Mesenchymal stem cell (in vitro differentiated cells and primary cell): ENCODE data around the gene OSM.
A peak's percentile ranks its signal among the peaks of the same experiment; 100 is the strongest.

Experiments used
- DNase-seq: peaks from one replicate; pipeline ENCODE4 v3.0.0-alpha.2; 2013
- H2AFZ ChIP-seq: one replicate; pipeline ENCODE4 v1.6.1; 2013; ENCODE audit warnings: low read depth, mild to moderate bottlenecking, control low read depth, inconsistent platforms, low read length, moderate library complexity
- H2AK5ac ChIP-seq: 2 replicates; pipeline ENCODE4 v1.6.1; 2013; ENCODE audit warnings: low read length, moderate library complexity, mild to moderate bottlenecking, inconsistent platforms; ENCODE audit not compliant: severe bottlenecking
- H2BK120ac ChIP-seq: one replicate; pipeline ENCODE4 v1.6.1; 2013; ENCODE audit warnings: low read depth, mild to moderate bottlenecking, inconsistent platforms, low read length, moderate library complexity
- H2BK12ac ChIP-seq, 2 experiments: one replicate each; pipeline ENCODE4 v1.6.1; 2013; ENCODE audit warnings: inconsistent platforms in 2 of 2, low read length in 2 of 2, mild to moderate bottlenecking in 2 of 2, moderate library complexity in 2 of 2, control low read depth in 1 of 2
- H2BK15ac ChIP-seq: one replicate; pipeline ENCODE4 v1.6.1; 2013; ENCODE audit warnings: mild to moderate bottlenecking, low read depth, inconsistent platforms; ENCODE audit not compliant: poor library complexity, severe bottlenecking
- H2BK5ac ChIP-seq: 2 replicates; pipeline ENCODE4 v1.6.1; 2013; ENCODE audit warnings: low read depth, mild to moderate bottlenecking, low read length, control low read depth, inconsistent platforms; ENCODE audit not compliant: poor library complexity, severe bottlenecking
- H3K14ac ChIP-seq, 2 experiments: one replicate each; pipeline ENCODE4 v1.6.1; 2013; ENCODE audit warnings: inconsistent platforms in 2 of 2, low read length in 2 of 2, control low read depth in 1 of 2, mild to moderate bottlenecking in 1 of 2, moderate library complexity in 1 of 2
- H3K18ac ChIP-seq, 2 experiments: one replicate each; pipeline ENCODE4 v1.6.1; 2013; ENCODE audit warnings: inconsistent platforms in 2 of 2, low read length in 2 of 2, control low read depth in 1 of 2, low read depth in 1 of 2, mild to moderate bottlenecking in 1 of 2
- H3K23ac ChIP-seq, 2 experiments: one replicate each; pipeline ENCODE4 v1.6.1; 2013; ENCODE audit warnings: inconsistent platforms in 2 of 2, low read length in 2 of 2, mild to moderate bottlenecking in 2 of 2, moderate library complexity in 2 of 2, control low read depth in 1 of 2
- H3K27ac ChIP-seq: 2 replicates; pipeline ENCODE4 v1.5.1; 2013; ENCODE audit warnings: mild to moderate bottlenecking, moderate library complexity, low read length, control low read depth, inconsistent platforms; ENCODE audit not compliant: poor library complexity, severe bottlenecking
- H3K27me3 ChIP-seq, 2 experiments: 2 replicates each; pipeline versions ENCODE4 v1.6.1 to v1.7.0; 2013; ENCODE audit warnings: low read length in 2 of 2, mild to moderate bottlenecking in 2 of 2, moderate library complexity in 2 of 2, control low read depth in 1 of 2, inconsistent platforms in 1 of 2; ENCODE audit not compliant: control insufficient read depth in 1 of 2, insufficient read depth in 1 of 2
- H3K36me3 ChIP-seq, 2 experiments: 2 replicates each; pipeline versions ENCODE4 v1.6.1 to v1.7.0; 2013; ENCODE audit warnings: low read length in 2 of 2, control low read depth in 1 of 2, inconsistent platforms in 1 of 2, low read depth in 1 of 2, mild to moderate bottlenecking in 1 of 2; ENCODE audit not compliant: insufficient read depth in 2 of 2, control insufficient read depth in 1 of 2
- H3K4ac ChIP-seq, 2 experiments: one replicate each; pipeline ENCODE4 v1.6.1; 2013; ENCODE audit warnings: inconsistent platforms in 2 of 2, low read length in 2 of 2, mild to moderate bottlenecking in 2 of 2, moderate library complexity in 2 of 2, control low read depth in 1 of 2, low read depth in 1 of 2
- H3K4me1 ChIP-seq: 2 replicates; pipeline ENCODE4 v1.6.1; 2013; ENCODE audit warnings: low read depth, low read length, control low read depth; ENCODE audit not compliant: control insufficient read depth, insufficient read depth
- H3K4me2 ChIP-seq: 2 replicates; pipeline ENCODE4 v1.6.1; 2013; ENCODE audit warnings: low read length, mild to moderate bottlenecking, inconsistent platforms; ENCODE audit not compliant: poor library complexity, severe bottlenecking
- H3K4me3 ChIP-seq, 2 experiments: 2 replicates each; pipeline versions ENCODE4 v1.5.1 to v1.7.0; 2013; ENCODE audit warnings: low read length in 2 of 2, mild to moderate bottlenecking in 2 of 2, control low read depth in 1 of 2, low read depth in 1 of 2; ENCODE audit not compliant: insufficient read depth in 1 of 2
- H3K79me1 ChIP-seq: replicated peaks from 2 replicates; pipeline ENCODE4 v1.6.1; 2013; ENCODE audit warnings: mild to moderate bottlenecking, control low read depth, low read length, inconsistent platforms; ENCODE audit not compliant: poor library complexity, severe bottlenecking
- H3K9ac ChIP-seq: 2 replicates; pipeline ENCODE4 v1.7.0; 2013; ENCODE audit warnings: mild to moderate bottlenecking, low read length, moderate library complexity
- H3K9me3 ChIP-seq: 2 replicates; pipeline ENCODE4 v1.7.0; 2013; ENCODE audit warnings: mild to moderate bottlenecking, low read length; ENCODE audit not compliant: control insufficient read depth
- H4K8ac ChIP-seq: one replicate; pipeline ENCODE4 v1.6.1; 2013; ENCODE audit warnings: inconsistent platforms, mild to moderate bottlenecking, low read length, moderate library complexity
- H4K91ac ChIP-seq: one replicate; pipeline ENCODE4 v1.6.1; 2013; ENCODE audit warnings: mild to moderate bottlenecking, low read length, inconsistent platforms
- WGBS: methylation state at CpG from one replicate; pipeline ENCODE4 v1.1.7; 2013; ENCODE audit warnings: mixed read lengths; 5-methylcytosine and 5-hydroxymethylcytosine counted together

OSM gene

GRCh38 chr22:30291058-30291892 lies 24.6 kb upstream of the OSM start:
- no peak overlapping the region for H3K18ac ChIP-seq
- no peak overlapping the region for H3K23ac ChIP-seq
- H4K91ac ChIP-seq, result peak overlapping the region; percentile 52
- H2BK12ac ChIP-seq, result no peak overlapping the region
- WGBS, result 78% methylated on average over 13 of the region's 13 CpGs
- H3K4me3 ChIP-seq, result no peak overlapping the region
- H2AFZ ChIP-seq, result no peak overlapping the region
- H3K9ac ChIP-seq, result peak overlapping the region; percentile 83
- H2BK5ac ChIP-seq, result no peak overlapping the region
- peak overlapping the region; percentile 23 for H2AK5ac ChIP-seq
- H2BK15ac ChIP-seq, result no peak overlapping the region
- peaks cover 30% of the 10 kb centered on the region for H3K4me1 ChIP-seq
- peak overlapping the region in 1 of 2 experiments; percentile 42 for H3K4ac ChIP-seq
- no peak overlapping the region for H4K8ac ChIP-seq
- DNase-seq, result peak; percentile 66
- peaks cover 24% of the 10 kb centered on the region for H3K79me1 ChIP-seq
- H3K27ac ChIP-seq, result peak overlapping the region; percentile 31
- H3K14ac ChIP-seq, result peak overlapping the region in 1 of 2 experiments; percentile 29
- peaks cover 52 to 65% of the 10 kb centered on the region in 2 experiments for H3K36me3 ChIP-seq
- H2BK120ac ChIP-seq, result no peak overlapping the region
- no peaks in the 10 kb centered on the region for H3K27me3 ChIP-seq
- no peak overlapping the region for H3K4me2 ChIP-seq
- H3K9me3 ChIP-seq, result no peaks in the 10 kb centered on the region

- Histone ChIP-seq H2BK5ac (no peak overlapping the region), H3K18ac (peak overlapping the region; percentile 40 to 41), H3K4me2 (no peak overlapping the region), H2BK120ac (no peak overlapping the region), H2AFZ (no peak overlapping the region), H4K91ac (peak overlapping the region; percentile 56), H2BK15ac (peak overlapping the region; percentile 12), H2AK5ac (peak overlapping the region; percentile 43), H3K27ac (peak overlapping the region; percentile 31), H2BK12ac (peak overlapping the region in 1 of 2 experiments; percentile 2), H4K8ac (peak overlapping the region; percentile 62), H3K4me1 (peaks cover 35% of the 10 kb centered on the region), H3K4me3 (peak overlapping the region in 1 of 2 experiments; percentile 81), H3K27me3 (no peaks in the 10 kb centered on the region), H3K9ac (peak overlapping the region; percentile 83), H3K79me1 (peaks cover 20% of the 10 kb centered on the region), H3K23ac (no peak overlapping the region), H3K9me3 (no peaks in the 10 kb centered on the region), H3K14ac (no peak overlapping the region), H3K36me3 (peaks cover 52 to 65% of the 10 kb centered on the region in 2 experiments), H3K4ac (peak overlapping the region in 1 of 2 experiments; percentile 13)
- 66% methylated on average over 2 of the region's 3 CpGs for WGBS
- peak; percentile 69 for DNase-seq
Observed at GRCh38 chr22:30290342-30291057, 23.8 kb upstream of the OSM start.

GRCh38 chr22:30289980-30290313 lies 23.3 kb upstream of the OSM start:
- H3K9ac ChIP-seq, result peak overlapping the region; percentile 83
- H2BK15ac ChIP-seq, result no peak overlapping the region
- peak overlapping the region; percentile 31 for H3K27ac ChIP-seq
- no peak overlapping the region for H2BK5ac ChIP-seq
- H3K36me3 ChIP-seq, result peaks cover 52 to 65% of the 10 kb centered on the region in 2 experiments
- H3K4ac ChIP-seq, result no peak overlapping the region
- WGBS, result 12% methylated on average over 12 of the region's 12 CpGs
- no peak for DNase-seq
- H2AK5ac ChIP-seq, result no peak overlapping the region
- no peaks in the 10 kb centered on the region for H3K27me3 ChIP-seq
- no peak overlapping the region for H3K23ac ChIP-seq
- peak overlapping the region; percentile 54 for H3K4me2 ChIP-seq
- peaks cover 36% of the 10 kb centered on the region for H3K4me1 ChIP-seq
- no peak overlapping the region for H3K18ac ChIP-seq
- no peak overlapping the region for H4K91ac ChIP-seq
- H2BK120ac ChIP-seq, result no peak overlapping the region
- no peak overlapping the region for H3K14ac ChIP-seq
- H3K9me3 ChIP-seq, result no peaks in the 10 kb centered on the region
- H4K8ac ChIP-seq, result no peak overlapping the region
- H3K79me1 ChIP-seq, result peaks cover 20% of the 10 kb centered on the region
- H2BK12ac ChIP-seq, result no peak overlapping the region
- H3K4me3 ChIP-seq, result peak overlapping the region; percentile 11 to 81
- H2AFZ ChIP-seq, result no peak overlapping the region
